Naive thymus-derived CD8-positive, alpha-beta T cell (primary cell): ENCODE data around the gene MIDN. TPM values are rescaled to one million over a fixed set of nuclear protein-coding genes. Genes with fewer than 3 reads are reported as not detected.

Experiments
- ATAC-seq, 2 donors: fragments of 150-1000 bp; cut with Tn5 transposase in 1 of 2; sonication (Bioruptor Pico), chemical (Tn5 transposase) in 1 of 2; 1 replicate in 1 of 2; 2 replicates in 1 of 2; pipeline ENCODE4 v1.10.0; 2021; ENCODE audit warnings: mild to moderate bottlenecking in 2 of 2, moderate library complexity in 2 of 2
- POLR2A ChIA-PET: fragments of 350-600 bp; sonication (Branson Sonifier 250); formaldehyde crosslinking; loops from one replicate; lab custom pipeline; 2021; ENCODE audit warnings: antibody characterized with exemption; lab: Charles Lee
- DNase-seq, 10 donors: peaks; one replicate each; pipeline versions ENCODE4 v3.0.0 to v3.0.0-alpha.2; 2020 to 2022
- H3K27ac Mint-ChIP-seq, 10 donors: one replicate each; pipeline ENCODE4 v1.8.0; 2020 to 2022; ENCODE audit warnings: mild to moderate bottlenecking in 10 of 10, mixed read lengths in 10 of 10, moderate library complexity in 4 of 10, inconsistent platforms in 1 of 10
- H3K27me3 Mint-ChIP-seq, 5 donors: one replicate each; pipeline ENCODE4 v1.8.0; 2021 to 2022; ENCODE audit warnings: mixed read lengths in 5 of 5
- H3K36me3 Mint-ChIP-seq, 3 donors: one replicate each; pipeline ENCODE4 v1.8.0; 2020 to 2022; ENCODE audit warnings: mixed read lengths in 3 of 3, mild to moderate bottlenecking in 2 of 3, inconsistent platforms in 1 of 3
- H3K4me1 Mint-ChIP-seq, 4 donors: one replicate each; pipeline ENCODE4 v1.8.0; 2021 to 2022; ENCODE audit warnings: mixed read lengths in 4 of 4
- H3K4me3 Mint-ChIP-seq, 10 donors: one replicate each; pipeline ENCODE4 v1.8.0; 2020 to 2022; ENCODE audit warnings: mild to moderate bottlenecking in 10 of 10, mixed read lengths in 10 of 10, moderate library complexity in 6 of 10, inconsistent platforms in 1 of 10
- H3K9me3 Mint-ChIP-seq, 9 donors: one replicate each; pipeline ENCODE4 v1.8.0; 2020 to 2022; ENCODE audit warnings: mixed read lengths in 9 of 9, mild to moderate bottlenecking in 3 of 9, inconsistent platforms in 1 of 9, moderate library complexity in 1 of 9
- polyA plus RNA-seq, 3 donors: library from polyadenylated mRNA; unstranded; fragments of 300-500 nt; fragmentation: Illumina TruSeq; gene quantifications; one replicate each; pipeline ENCODE4 v1.2.3, GENCODE V29; 2021
- total RNA-seq, 8 experiments: library from RNA in 2 of 8; stranded (reverse) in 2 of 8; gene quantifications; one replicate each; pipeline ENCODE4 v1.2.3 and lab custom pipeline; 2021 to 2026

Gene MIDN
- total and polyA plus RNA-seq, 5 experiments from 2014 or later = 1.1 to 35.4 (median 8.2) TPM

- H3K27me3 Mint-ChIP-seq = no peaks in the 10 kb centered on the region
- ATAC-seq = peak; percentile 77 to 96
- H3K4me1 Mint-ChIP-seq = peaks cover 16 to 47% (median 31%) of the 10 kb centered on the region in 4 donors
- H3K27ac Mint-ChIP-seq = peak overlapping the region; percentile 85 to 95 (median 90)
- DNase-seq = peak in 6 of 10 donors; percentile 41 to 61 (median 52)
- H3K9me3 Mint-ChIP-seq = no peaks in the 10 kb centered on the region
- H3K4me3 Mint-ChIP-seq = peak overlapping the region; percentile 40 to 89 (median 74)
- peaks cover 0 to 23% (median 0%) of the 10 kb centered on the region in 3 donors for H3K36me3 Mint-ChIP-seq
- POLR2A ChIA-PET = interaction anchor here (0.6 to 1.1 kb wide), 6 partner anchors 21 to 216 kb away, joined by 3 to 4 read pairs (median 3); partner anchors contain the start of genes ARHGAP45 and ATP5F1D
Measured at GRCh38 chr19:1213391-1214286, 34.7 kb upstream of the MIDN start.

- Mint-ChIP-seq H3K4me3 (peak overlapping the region in 8 of 10 donors; percentile 47 to 89 (median 74)), H3K27ac (peak overlapping the region; percentile 85 to 95 (median 90)), H3K4me1 (peaks cover 16 to 43% (median 29%) of the 10 kb centered on the region in 4 donors), H3K27me3 (no peaks in the 10 kb centered on the region), H3K36me3 (peaks cover 0 to 23% (median 0%) of the 10 kb centered on the region in 3 donors), H3K9me3 (no peaks in the 10 kb centered on the region)
- ATAC-seq = no peak
- DNase-seq = no peak
- POLR2A ChIA-PET = interaction anchor here (0.6 to 1.1 kb wide), 3 partner anchors 22 to 217 kb away, joined by 3 to 4 read pairs (median 3); partner anchors contain the start of gene ARHGAP45
Measured at GRCh38 chr19:1214299-1214861, 34.0 kb upstream of the MIDN start.

- H3K9me3 Mint-ChIP-seq = no peaks in the 10 kb centered on the region
- peaks cover 14 to 37% (median 24%) of the 10 kb centered on the region in 4 donors for H3K4me1 Mint-ChIP-seq
- H3K4me3 Mint-ChIP-seq = peak overlapping the region in 1 of 10 donors; percentile 38
- ATAC-seq = no peak
- H3K27ac Mint-ChIP-seq = peak overlapping the region in 3 of 10 donors; percentile 61 to 78 (median 70)
- peaks cover 0 to 20% (median 0%) of the 10 kb centered on the region in 3 donors for H3K36me3 Mint-ChIP-seq
- DNase-seq = no peak
- H3K27me3 Mint-ChIP-seq = no peaks in the 10 kb centered on the region
- POLR2A ChIA-PET = interaction anchor here (1.5 kb wide), 1 partner anchor 12 kb away, joined by 7 read pairs; no protein-coding TSS in a partner anchor
Measured at GRCh38 chr19:1214862-1215731, 33.3 kb upstream of the MIDN start.

GRCh38 chr19:1216756-1217155, 31.6 kb upstream of the MIDN start:
- no peaks in the 10 kb centered on the region for H3K9me3 Mint-ChIP-seq
- POLR2A ChIA-PET = interaction anchor here (0.6 kb wide), 1 partner anchor 23 kb away, joined by 4 read pairs; no protein-coding TSS in a partner anchor
- peaks cover 11 to 27% (median 17%) of the 10 kb centered on the region in 4 donors for H3K4me1 Mint-ChIP-seq
- ATAC-seq = no peak
- H3K4me3 Mint-ChIP-seq = no peak overlapping the region
- H3K27ac Mint-ChIP-seq = peak overlapping the region in 3 of 10 donors; percentile 6 to 66 (median 65)
- H3K36me3 Mint-ChIP-seq = peaks cover 0 to 22% (median 0%) of the 10 kb centered on the region in 3 donors
- no peaks in the 10 kb centered on the region for H3K27me3 Mint-ChIP-seq
- no peak for DNase-seq

- POLR2A ChIA-PET = interaction anchor here (0.6 to 1.2 kb wide), 4 partner anchors 24 to 254 kb away, joined by 3 to 6 read pairs (median 4); partner anchors contain the start of gene CIRBP
- no peaks in the 10 kb centered on the region for H3K9me3 Mint-ChIP-seq
- H3K27me3 Mint-ChIP-seq = no peaks in the 10 kb centered on the region
- H3K4me3 Mint-ChIP-seq = no peak overlapping the region
- ATAC-seq = no peak
- DNase-seq = no peak
- H3K27ac Mint-ChIP-seq = peak overlapping the region in 2 of 10 donors; percentile 65 to 76
- peaks cover 0 to 20% (median 0%) of the 10 kb centered on the region in 3 donors for H3K36me3 Mint-ChIP-seq
- H3K4me1 Mint-ChIP-seq = peaks cover 11 to 26% (median 16%) of the 10 kb centered on the region in 4 donors
Measured at GRCh38 chr19:1217366-1217765, 31.0 kb upstream of the MIDN start.

- Mint-ChIP-seq H3K9me3 (no peaks in the 10 kb centered on the region), H3K36me3 (peaks cover 0 to 11% (median 0%) of the 10 kb centered on the region in 3 donors)
Measured at GRCh38 chr19:1218751-1219567, 29.4 kb upstream of the MIDN start.

GRCh38 chr19:1219786-1220476, 28.5 kb upstream of the MIDN start:
- Mint-ChIP-seq H3K4me1 (peaks cover 0 to 12% (median 2%) of the 10 kb centered on the region in 4 donors), H3K27ac (no peak overlapping the region), H3K4me3 (no peak overlapping the region), H3K9me3 (no peaks in the 10 kb centered on the region), H3K36me3 (peaks cover 0 to 11% (median 0%) of the 10 kb centered on the region in 3 donors), H3K27me3 (no peaks in the 10 kb centered on the region)
- ATAC-seq (no peak), DNase-seq (peak in 1 of 10 donors; percentile 62)
- POLR2A ChIA-PET = no interaction called here

More at GRCh38 chr19:1218751-1219567, 29.4 kb upstream of the MIDN start:
- Mint-ChIP-seq H3K4me1 (peaks cover 4 to 17% (median 7%) of the 10 kb centered on the region in 4 donors), H3K4me3 (no peak overlapping the region), H3K27ac (no peak overlapping the region), H3K27me3 (no peaks in the 10 kb centered on the region)
- POLR2A ChIA-PET = interaction anchor here (1.0 kb wide), 1 partner anchor 26 kb away, joined by 3 read pairs; no protein-coding TSS in a partner anchor
- ATAC-seq (no peak), DNase-seq (no peak)

- no peak overlapping the region for H3K4me3 Mint-ChIP-seq
- ATAC-seq = no peak
- POLR2A ChIA-PET = no interaction called here
Measured at GRCh38 chr19:1220477-1220930, 27.9 kb upstream of the MIDN start.

GRCh38 chr19:1220976-1221903, 27.1 kb upstream of the MIDN start:
- Mint-ChIP-seq H3K27me3 (no peaks in the 10 kb centered on the region), H3K4me3 (no peak overlapping the region), H3K4me1 (peaks cover 0 to 8% (median 0%) of the 10 kb centered on the region in 4 donors), H3K36me3 (peaks cover 0 to 8% (median 0%) of the 10 kb centered on the region in 3 donors), H3K9me3 (no peaks in the 10 kb centered on the region), H3K27ac (no peak overlapping the region)
- POLR2A ChIA-PET = no interaction called here
- no peak for ATAC-seq
- DNase-seq = no peak

More at GRCh38 chr19:1220477-1220930, 27.9 kb upstream of the MIDN start:
- H3K9me3 Mint-ChIP-seq = no peaks in the 10 kb centered on the region
- no peak overlapping the region for H3K27ac Mint-ChIP-seq
- H3K36me3 Mint-ChIP-seq = peaks cover 0 to 11% (median 0%) of the 10 kb centered on the region in 3 donors
- no peaks in the 10 kb centered on the region for H3K27me3 Mint-ChIP-seq
- peaks cover 0 to 12% (median 2%) of the 10 kb centered on the region in 4 donors for H3K4me1 Mint-ChIP-seq
- DNase-seq = no peak

- H3K9me3 Mint-ChIP-seq = no peaks in the 10 kb centered on the region
- ATAC-seq (no peak), DNase-seq (no peak)
- H3K36me3 Mint-ChIP-seq = peaks cover 0 to 7% (median 0%) of the 10 kb centered on the region in 3 donors
- no peak overlapping the region for H3K4me3 Mint-ChIP-seq
- H3K27me3 Mint-ChIP-seq = no peaks in the 10 kb centered on the region
- POLR2A ChIA-PET = no interaction called here
- no peak overlapping the region for H3K27ac Mint-ChIP-seq
- peaks cover 0 to 5% (median 0%) of the 10 kb centered on the region in 4 donors for H3K4me1 Mint-ChIP-seq
Measured at GRCh38 chr19:1221904-1222255, 26.5 kb upstream of the MIDN start.
